Panc1 (cell line): ENCODE measurements around the gene SPO11. TPM values are rescaled to one million over a fixed set of nuclear protein-coding genes. Genes with fewer than 3 reads are reported as not detected.

Experiments used
- ATAC-seq: fragments of 200-7000 bp; cut with Tn5 transposase; 2 replicates; pipeline ENCODE4 v1.9.1; 2020; ENCODE audit warnings: mild to moderate bottlenecking, moderate library complexity
- BruUV-seq: library from RNA; stranded (reverse); fragments of 400-500 nt; replicated peaks from 2 replicates; lab custom pipeline; 2021; lab: Mats Ljungman, UMichigan
- CTCF ChIA-PET: fragments of 300-600 bp; sonication (Branson Sonifier 250); formaldehyde crosslinking; loops from one replicate; lab custom pipeline; 2022; ENCODE audit warnings: antibody characterized with exemption; lab: Charles Lee
- POLR2A ChIA-PET: fragments of 300-600 bp; sonication (Branson Sonifier 250); formaldehyde crosslinking; loops from one replicate; lab custom pipeline; 2022; ENCODE audit warnings: antibody characterized with exemption; lab: Charles Lee
- DNase-seq: peaks from one replicate; pipeline ENCODE4 v3.0.0-alpha.2; 2010; ENCODE audit warnings: low read depth, low spot score
- H3K27ac ChIP-seq: 2 replicates; pipeline ENCODE4 v1.5.1; 2011; ENCODE audit warnings: mild to moderate bottlenecking, low read length, inconsistent platforms
- H3K27me3 ChIP-seq: fragments of 200-500 bp; sonication (Bioruptor generic); 2 replicates; pipeline ENCODE4 v1.6.0; 2014; ENCODE audit warnings: low read length, inconsistent platforms; ENCODE audit not compliant: control insufficient read depth, insufficient read depth
- H3K36me3 ChIP-seq: fragments of 200-500 bp; sonication (Bioruptor generic); 2 replicates; pipeline ENCODE4 v1.5.1; 2014; ENCODE audit warnings: inconsistent platforms, mild to moderate bottlenecking, low read length, moderate library complexity; ENCODE audit not compliant: control insufficient read depth, insufficient read depth
- H3K4me1 ChIP-seq: 2 replicates; pipeline ENCODE4 v1.5.1; 2011; ENCODE audit warnings: inconsistent platforms, mild to moderate bottlenecking, low read length, moderate library complexity; ENCODE audit not compliant: control insufficient read depth, insufficient read depth
- H3K4me3 ChIP-seq, 2 experiments: 2 replicates each; pipeline ENCODE4 v1.5.1; 2011 to 2012; ENCODE audit warnings: low read depth in 2 of 2, low read length in 2 of 2, mild to moderate bottlenecking in 2 of 2, inconsistent platforms in 1 of 2, moderate library complexity in 1 of 2
- H3K9me3 ChIP-seq: fragments of 200-500 bp; sonication (Bioruptor generic); 2 replicates; pipeline ENCODE4 v1.5.1; 2014; ENCODE audit warnings: low read depth, mild to moderate bottlenecking, inconsistent platforms, low read length, moderate library complexity; ENCODE audit not compliant: control insufficient read depth, insufficient read depth
- CTCF ChIP-seq: fragments of 450-650 bp; IDR thresholded peaks from 2 replicates; pipeline ENCODE4 v1.5.1; 2017; ENCODE audit warnings: mild to moderate bottlenecking
- POLR2AphosphoS5 ChIP-seq: IDR thresholded peaks from 2 replicates; pipeline ENCODE4 v1.6.1; 2012; ENCODE audit warnings: mild to moderate bottlenecking, low read depth, low read length, moderate library complexity
- REST ChIP-seq, 2 experiments: IDR thresholded peaks; 2 replicates each; pipeline ENCODE4 v1.6.1; 2011 to 2012; ENCODE audit warnings: low read depth in 2 of 2, control low read depth in 1 of 2, low read length in 1 of 2, mild to moderate bottlenecking in 1 of 2, moderate library complexity in 1 of 2; ENCODE audit not compliant: insufficient read depth in 1 of 2
- SIN3A ChIP-seq: IDR thresholded peaks from 2 replicates; pipeline ENCODE4 v1.6.1; 2012; ENCODE audit warnings: low read depth, mild to moderate bottlenecking, low read length, moderate library complexity, borderline replicate concordance; ENCODE audit not compliant: insufficient read depth
- TCF7L2 ChIP-seq: IDR thresholded peaks from 2 replicates; pipeline ENCODE4 v1.6.1; 2011; ENCODE audit warnings: mild to moderate bottlenecking, low read depth, low read length, inconsistent platforms
- in situ Hi-C: cut with HindIII; loops from 2 replicates; pipeline ENCODE4 v1.10.0; 2016; ENCODE audit warnings: low sequenced_read_pairs, low pct_unique_long_range_greater_than_20kb
- intact Hi-C: fragments of 100-400 bp; cut with micrococcal nuclease; formaldehyde crosslinking; loops from one replicate; pipeline ENCODE4 v1.10.0; 2022; ENCODE audit not compliant: unreplicated experiment
- total RNA-seq: library from RNA; stranded (reverse); gene quantifications from one replicate; pipeline ENCODE4 v1.2.1, GENCODE V29; 2021; ENCODE audit not compliant: unreplicated experiment

The SPO11 gene
- total RNA-seq, 1 experiment from 2014 or later = not detected

- intact Hi-C loops (no loop called here), in situ Hi-C loops (no loop called here)
- ChIA-PET POLR2A (no interaction called here), CTCF (no interaction called here)
- no peak overlapping the region for H3K27ac ChIP-seq
- ATAC-seq = no peak
- no peak overlapping the region for H3K4me3 ChIP-seq
- DNase-seq = no peak
- H3K4me1 ChIP-seq = no peaks in the 10 kb centered on the region
- H3K9me3 ChIP-seq = no peaks in the 10 kb centered on the region
- no TSS peak for BruUV-seq
- H3K27me3 ChIP-seq = no peaks in the 10 kb centered on the region
- TF ChIP-seq SIN3A = no peak
- TF ChIP-seq TCF7L2 = no peak
- TF ChIP-seq CTCF = no peak
- no peak for TF ChIP-seq POLR2AphosphoS5
- no peak for TF ChIP-seq REST (IDR thresholded peaks at IDR 0.05; ENCODE audit: insufficient read depth in 1 of 2, low read depth in 2 of 2, low read length in 1 of 2)
- H3K36me3 ChIP-seq = peaks cover 7% of the 10 kb centered on the region
Observed at GRCh38 chr20:57377350-57377749, 47.7 kb downstream of the SPO11 start.

GRCh38 chr20:57378107-57378506 lies 48.5 kb downstream of the SPO11 start:
- ChIA-PET CTCF (no interaction called here), POLR2A (no interaction called here)
- H3K4me3 ChIP-seq = no peak overlapping the region
- peaks cover 7% of the 10 kb centered on the region for H3K36me3 ChIP-seq
- H3K27ac ChIP-seq = no peak overlapping the region
- DNase-seq (no peak), ATAC-seq (no peak)
- H3K27me3 ChIP-seq = no peaks in the 10 kb centered on the region
- no TSS peak for BruUV-seq
- no peaks in the 10 kb centered on the region for H3K4me1 ChIP-seq
- in situ Hi-C loops (no loop called here), intact Hi-C loops (no loop called here)
- TF ChIP-seq REST (IDR thresholded peaks at IDR 0.05; ENCODE audit: insufficient read depth in 1 of 2, low read depth in 2 of 2, low read length in 1 of 2) = no peak
- no peak for TF ChIP-seq CTCF
- TF ChIP-seq POLR2AphosphoS5 = no peak
- TF ChIP-seq TCF7L2 = no peak
- no peak for TF ChIP-seq SIN3A
- H3K9me3 ChIP-seq = no peaks in the 10 kb centered on the region
